Endodermal cell (in vitro differentiated cells): ENCODE results near the gene WAPL. TPM values are rescaled to one million over a fixed set of nuclear protein-coding genes. Genes with fewer than 3 reads are reported as not detected.

Experiments used
- DNase-seq: peaks from one replicate; pipeline ENCODE4 v3.0.0-alpha.2; 2017
- H3K27ac ChIP-seq: 2 replicates; pipeline ENCODE4 v1.5.1; 2013; ENCODE audit warnings: mild to moderate bottlenecking, low read depth, low read length, moderate library complexity
- H3K27me3 ChIP-seq: 2 replicates; pipeline ENCODE4 v1.6.1; 2013; ENCODE audit warnings: mild to moderate bottlenecking, low read length, moderate library complexity; ENCODE audit not compliant: insufficient read depth, control insufficient read depth, poor library complexity, severe bottlenecking
- H3K36me3 ChIP-seq: 2 replicates; pipeline ENCODE4 v1.7.0; 2013; ENCODE audit warnings: mild to moderate bottlenecking, low read length, moderate library complexity; ENCODE audit not compliant: control insufficient read depth, insufficient read depth
- H3K4me1 ChIP-seq: one replicate; pipeline ENCODE4 v1.7.0; 2013; ENCODE audit warnings: low read length; ENCODE audit not compliant: control insufficient read depth, insufficient read depth
- H3K4me3 ChIP-seq: 2 replicates; pipeline ENCODE4 v1.5.1; 2013; ENCODE audit warnings: mild to moderate bottlenecking, low read length, moderate library complexity
- H3K9ac ChIP-seq: 2 replicates; pipeline ENCODE4 v1.6.1; 2013; ENCODE audit warnings: mild to moderate bottlenecking, low read length, moderate library complexity; ENCODE audit not compliant: poor library complexity, severe bottlenecking; ENCODE audit errors: extremely low read depth
- H3K9me3 ChIP-seq: 2 replicates; pipeline ENCODE4 v1.6.1; 2013; ENCODE audit warnings: mild to moderate bottlenecking, low read length, moderate library complexity; ENCODE audit not compliant: control insufficient read depth
- H3K27ac Mint-ChIP-seq: 2 replicates; pipeline ENCODE4 v1.8.0; 2020; ENCODE audit warnings: mixed read lengths
- H3K27me3 Mint-ChIP-seq: 2 replicates; pipeline ENCODE4 v1.8.0; 2021; ENCODE audit warnings: mild to moderate bottlenecking, mixed read lengths; ENCODE audit not compliant: insufficient read depth
- H3K36me3 Mint-ChIP-seq: 2 replicates; pipeline ENCODE4 v1.8.0; 2020; ENCODE audit warnings: low read depth, mixed read lengths
- H3K4me1 Mint-ChIP-seq: 2 replicates; pipeline ENCODE4 v1.8.0; 2020; ENCODE audit warnings: mixed read lengths
- H3K4me3 Mint-ChIP-seq: 2 replicates; pipeline ENCODE4 v1.8.0; 2020; ENCODE audit warnings: mild to moderate bottlenecking, moderate library complexity, mixed read lengths
- H3K9me3 Mint-ChIP-seq: 2 replicates; pipeline ENCODE4 v1.8.0; 2020; ENCODE audit warnings: mild to moderate bottlenecking, mixed read lengths
- CTCF ChIP-seq: fragments of 200-600 bp; sonication (generic); conservative IDR thresholded peaks from 2 replicates; pipeline ENCODE4 v1.5.0; 2021; ENCODE audit warnings: antibody characterized with exemption, mild to moderate bottlenecking
- WGBS, 2 experiments: methylation state at CpG; one replicate each; pipeline versions ENCODE4 v1.1.5 to v1.1.7; 2013; ENCODE audit warnings: missing lambda C conversion rate in 2 of 2, mixed read lengths in 1 of 2; ENCODE audit not compliant: insufficient coverage in 1 of 2, insufficient read length in 1 of 2; 5-methylcytosine and 5-hydroxymethylcytosine counted together
- total RNA-seq, 2 donors: library from RNA; stranded (reverse); fragmentation: NEBNext Ultra II Directional in 1 of 2; extraction: Animal tissue kit (Norgen Biotek cat#: 25700) in 1 of 2; gene quantifications; 2 replicates in 1 of 2; 3 replicates in 1 of 2; pipeline ENCODE4 v1.2.1, GENCODE V29; 2021

WAPL gene
- total RNA-seq, 2 donors from 2014 or later, result 48.0 to 54.1 TPM

GRCh38 chr10:86423739-86424138, 97.9 kb downstream of the WAPL start:
- H3K27me3 Mint-ChIP-seq, result no peaks in the 10 kb centered on the region
- H3K9ac ChIP-seq, result no peak overlapping the region
- H3K36me3 Mint-ChIP-seq, result no peaks in the 10 kb centered on the region
- peaks cover 8% of the 10 kb centered on the region for H3K4me1 Mint-ChIP-seq
- no peaks in the 10 kb centered on the region for H3K4me1 ChIP-seq
- H3K27me3 ChIP-seq, result no peaks in the 10 kb centered on the region
- H3K27ac ChIP-seq, result no peak overlapping the region
- peak overlapping the region; percentile 6 for H3K27ac Mint-ChIP-seq
- DNase-seq, result no peak
- H3K9me3 ChIP-seq, result no peaks in the 10 kb centered on the region
- H3K36me3 ChIP-seq, result no peaks in the 10 kb centered on the region
- 37 to 49% methylated on average over 5 of the region's 5 CpGs for WGBS, 2 experiments
- TF ChIP-seq CTCF, result no peak
- no peak overlapping the region for H3K4me3 Mint-ChIP-seq
- no peaks in the 10 kb centered on the region for H3K9me3 Mint-ChIP-seq
- H3K4me3 ChIP-seq, result no peak overlapping the region

GRCh38 chr10:86419101-86419500, 102.5 kb downstream of the WAPL start:
- H3K36me3 ChIP-seq, result no peaks in the 10 kb centered on the region
- H3K27ac ChIP-seq, result no peak overlapping the region
- no peak overlapping the region for H3K4me3 ChIP-seq

GRCh38 chr10:86415583-86415982, 106.0 kb downstream of the WAPL start:
- H3K27me3 Mint-ChIP-seq, result no peaks in the 10 kb centered on the region
- H3K27me3 ChIP-seq, result no peaks in the 10 kb centered on the region
- no peak overlapping the region for H3K4me3 Mint-ChIP-seq
- no peak overlapping the region for H3K4me3 ChIP-seq
- no peaks in the 10 kb centered on the region for H3K4me1 ChIP-seq
- H3K9me3 Mint-ChIP-seq, result peaks cover 6% of the 10 kb centered on the region
- no peaks in the 10 kb centered on the region for H3K36me3 Mint-ChIP-seq
- no peak overlapping the region for H3K27ac ChIP-seq
- H3K4me1 Mint-ChIP-seq, result no peaks in the 10 kb centered on the region
- H3K36me3 ChIP-seq, result no peaks in the 10 kb centered on the region
- no peak for DNase-seq
- H3K9me3 ChIP-seq, result peaks cover 8% of the 10 kb centered on the region
- WGBS, 2 experiments, result 73 to 100% methylated on average over 3 to 5 of the region's 5 CpGs
- no peak overlapping the region for H3K9ac ChIP-seq
- H3K27ac Mint-ChIP-seq, result no peak overlapping the region
- no peak for TF ChIP-seq CTCF

More at GRCh38 chr10:86419101-86419500, 102.5 kb downstream of the WAPL start:
- Mint-ChIP-seq H3K4me1 (peaks cover 8% of the 10 kb centered on the region), H3K9me3 (no peaks in the 10 kb centered on the region), H3K27me3 (no peaks in the 10 kb centered on the region), H3K27ac (no peak overlapping the region), H3K36me3 (no peaks in the 10 kb centered on the region), H3K4me3 (no peak overlapping the region)
- WGBS, 2 experiments, result 68 to 83% methylated on average over 1 to 2 of the region's 2 CpGs
- no peaks in the 10 kb centered on the region for H3K27me3 ChIP-seq
- H3K9ac ChIP-seq, result no peak overlapping the region
- H3K4me1 ChIP-seq, result no peaks in the 10 kb centered on the region
- no peak for DNase-seq
- no peaks in the 10 kb centered on the region for H3K9me3 ChIP-seq
- no peak for TF ChIP-seq CTCF
